Small intestine (tissue), 7 donors: ENCODE measurements around the gene DHRSX. TPM values are rescaled to one million over a fixed set of nuclear protein-coding genes. Genes with fewer than 3 reads are reported as not detected.

ENCODE experiments used
- DNase-seq, 2 donors: peaks; one replicate each; pipeline versions ENCODE4 v3.0.0 to v3.0.0-alpha.2; 2013
- FAIRE-seq: peaks from 2 replicates; lab custom pipeline; 2012; peaks lifted over from hg19 to GRCh38; lab: Jason Lieb, UNC
- H3K27ac ChIP-seq, 3 donors: one replicate each; pipeline ENCODE4 v1.5.1; 2013; ENCODE audit warnings: low read length in 2 of 3, mild to moderate bottlenecking in 2 of 3, control low read depth in 1 of 3, inconsistent platforms in 1 of 3, low read depth in 1 of 3, moderate library complexity in 1 of 3
- H3K27me3 ChIP-seq, 3 donors: one replicate each; pipeline ENCODE4 v1.6.1; 2013; ENCODE audit warnings: low read length in 3 of 3, inconsistent platforms in 1 of 3; ENCODE audit not compliant: control insufficient read depth in 3 of 3, insufficient read depth in 3 of 3
- H3K36me3 ChIP-seq, 3 donors: one replicate each; pipeline ENCODE4 v1.6.1; 2013; ENCODE audit warnings: low read length in 3 of 3, inconsistent platforms in 1 of 3, low read depth in 1 of 3, mild to moderate bottlenecking in 1 of 3, moderate library complexity in 1 of 3; ENCODE audit not compliant: control insufficient read depth in 3 of 3, insufficient read depth in 2 of 3
- H3K4me1 ChIP-seq, 3 donors: one replicate each; pipeline ENCODE4 v1.6.1; 2013; ENCODE audit warnings: low read length in 2 of 3, inconsistent platforms in 1 of 3, low read depth in 1 of 3, mild to moderate bottlenecking in 1 of 3, moderate library complexity in 1 of 3; ENCODE audit not compliant: control insufficient read depth in 3 of 3, insufficient read depth in 2 of 3
- H3K4me3 ChIP-seq, 3 donors: one replicate each; pipeline ENCODE4 v1.5.1; 2013; ENCODE audit warnings: low read length in 3 of 3, control low read depth in 1 of 3, inconsistent platforms in 1 of 3, low read depth in 1 of 3, mild to moderate bottlenecking in 1 of 3, moderate library complexity in 1 of 3
- H3K9me3 ChIP-seq, 2 donors: one replicate each; pipeline ENCODE4 v1.6.1; 2013; ENCODE audit warnings: low read depth in 1 of 2, low read length in 1 of 2; ENCODE audit not compliant: control insufficient read depth in 2 of 2, insufficient read depth in 1 of 2
- whole genome bisulfite sequencing, 3 donors: extraction: QIAGEN DNeasy Blood & Tissue Kit; methylation state at CpG; one replicate each; pipeline ENCODE4 v1.1.7; 2013; 5-methylcytosine and 5-hydroxymethylcytosine counted together
- polyA plus RNA-seq, 4 donors: library from polyadenylated mRNA; stranded (reverse) in 3 of 4; unstranded in 1 of 4; fragments of 200-250 nt in 3 of 4; fragments of 120-200 nt in 1 of 4; gene quantifications; one replicate each; pipeline versions ENCODE4 v1.2.1 to v1.2.3, GENCODE V29; 2013
- donor health status: healthy with polysubstance abuse.
- donor health status: control.
- donor health status: control.
- donor health status: Bipolar disorder and iron deficiency.
- donor health status: healthy.

Gene DHRSX
- polyA plus RNA-seq, 4 donors: 7.2 to 25.2 (median 12.1) TPM

DNA sequence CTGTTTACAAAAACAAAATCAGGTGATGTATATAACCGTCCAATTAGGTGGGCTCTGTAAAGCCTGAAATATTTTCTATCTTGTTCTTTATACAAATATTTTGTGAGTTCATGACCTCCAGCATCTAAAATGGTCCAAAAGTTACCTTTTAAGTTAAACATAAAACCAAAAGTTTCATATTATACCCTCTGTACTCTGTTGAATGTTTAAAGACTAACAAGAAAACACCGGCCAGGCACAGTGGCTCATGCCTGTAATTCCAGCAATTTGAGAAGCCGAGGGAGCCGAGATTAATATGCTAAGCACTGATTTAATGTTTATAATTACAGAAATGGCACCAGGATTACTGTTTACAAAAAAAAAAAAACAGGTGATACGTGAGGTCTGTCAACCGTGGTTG is 328.4 kb downstream of the DHRSX start:
- 65 to 74% (median 67%) methylated on average over 6 of the region's 6 CpGs for WGBS, 3 donors
- Histone ChIP-seq H3K4me3 (no peak overlapping the region), H3K9me3 (peaks cover 0 to 1% of the 10 kb centered on the region in 2 donors), H3K27ac (no peak overlapping the region), H3K36me3 (no peaks in the 10 kb centered on the region), H3K4me1 (no peaks in the 10 kb centered on the region), H3K27me3 (no peaks in the 10 kb centered on the region)
- DNase-seq: no peak
- no peak for FAIRE-seq

Other genes starting within 250 kb of the DHRSX start
- 10 to 100 TPM; 23.9 to 48.0 (median 30.3) TPM for gene ZBED1, start within 50 bp of the DHRSX start, polyA plus RNA-seq
- gene CD99, start 190.3 kb upstream of the DHRSX start, polyA plus RNA-seq: 100 to 1,000 TPM; 101 to 307 (median 183) TPM